Measurements from ENCODE around the gene C2orf92.
A peak's percentile ranks its signal among the peaks of the same experiment; 100 is the strongest.
"Not testable (repeated sequence)": the region's sequence is repeated elsewhere in the genome, so short reads cannot be mapped to it uniquely, and the experiment has no call there.

Gene C2orf92

DNA sequence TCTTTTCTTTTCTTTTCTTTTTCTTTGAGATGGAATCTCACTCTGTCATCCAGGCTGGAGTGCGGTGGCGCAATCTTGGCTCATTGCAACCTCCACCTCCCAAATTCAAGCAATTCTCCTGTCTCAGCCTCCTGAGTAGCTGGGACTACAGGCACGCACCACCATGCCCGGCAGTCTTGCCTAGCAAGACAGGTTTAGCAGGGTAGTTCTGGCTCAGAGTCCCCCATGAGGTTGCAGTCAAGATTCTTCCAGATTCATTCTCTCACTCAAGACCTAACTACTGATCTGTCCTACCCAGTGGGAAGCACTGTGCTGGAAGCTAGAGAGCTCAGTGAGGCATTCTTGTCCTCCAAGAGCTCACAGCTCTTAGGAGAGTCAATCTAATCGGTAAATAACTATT lies 26.2 kb downstream of the C2orf92 start:
- DNase-seq: no peak

DNA sequence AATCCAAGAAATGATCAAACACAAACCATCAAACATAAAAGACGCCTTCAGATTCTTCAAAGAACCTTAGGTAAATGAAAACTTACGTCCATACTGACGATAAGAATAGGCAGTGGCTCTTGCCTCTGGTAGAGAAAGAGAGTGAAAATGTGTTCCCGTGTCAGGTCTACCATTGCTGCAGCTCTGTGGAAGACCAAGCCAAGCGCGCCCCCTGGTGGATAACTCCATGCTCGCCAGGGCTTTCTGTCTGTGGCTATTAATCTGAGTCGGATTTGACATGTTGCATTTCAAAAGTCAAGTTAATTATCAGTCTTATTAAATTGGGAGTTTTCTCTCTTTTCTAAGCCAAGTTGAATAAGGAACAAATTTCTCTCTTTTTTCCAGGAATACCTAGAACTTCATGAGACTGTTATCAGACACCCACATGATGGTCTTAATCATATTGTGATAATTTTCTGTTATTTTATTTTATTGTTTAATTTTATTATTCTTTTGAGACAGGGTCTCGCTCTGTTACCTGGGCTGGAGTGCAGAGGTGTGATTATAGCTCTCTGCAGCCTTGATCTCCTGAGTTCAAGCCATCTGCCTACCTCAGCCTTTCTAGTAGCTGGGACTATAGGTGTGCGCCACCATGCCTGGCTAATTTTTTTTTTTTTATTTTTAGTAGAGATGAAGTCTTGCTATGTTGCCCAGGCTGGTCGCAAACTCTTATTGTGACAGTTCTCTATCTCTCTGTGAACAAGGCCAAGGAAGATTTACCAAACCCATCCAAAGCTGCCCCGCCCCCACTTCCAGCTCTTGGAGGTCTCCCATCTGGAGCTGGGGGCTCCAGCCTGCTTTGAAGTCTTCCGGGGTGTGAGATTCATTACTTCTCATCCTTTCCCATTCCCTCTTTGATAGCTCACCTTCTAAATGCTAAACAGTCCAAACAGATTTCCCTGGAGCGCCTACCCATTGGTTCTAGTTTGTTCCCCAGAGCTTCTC lies 28.0 kb downstream of the C2orf92 start:
- peak; percentile 80 for DNase-seq

GRCh38 chr2:97698530-97698929 lies 29.0 kb downstream of the C2orf92 start:
- no peak for DNase-seq

DNA sequence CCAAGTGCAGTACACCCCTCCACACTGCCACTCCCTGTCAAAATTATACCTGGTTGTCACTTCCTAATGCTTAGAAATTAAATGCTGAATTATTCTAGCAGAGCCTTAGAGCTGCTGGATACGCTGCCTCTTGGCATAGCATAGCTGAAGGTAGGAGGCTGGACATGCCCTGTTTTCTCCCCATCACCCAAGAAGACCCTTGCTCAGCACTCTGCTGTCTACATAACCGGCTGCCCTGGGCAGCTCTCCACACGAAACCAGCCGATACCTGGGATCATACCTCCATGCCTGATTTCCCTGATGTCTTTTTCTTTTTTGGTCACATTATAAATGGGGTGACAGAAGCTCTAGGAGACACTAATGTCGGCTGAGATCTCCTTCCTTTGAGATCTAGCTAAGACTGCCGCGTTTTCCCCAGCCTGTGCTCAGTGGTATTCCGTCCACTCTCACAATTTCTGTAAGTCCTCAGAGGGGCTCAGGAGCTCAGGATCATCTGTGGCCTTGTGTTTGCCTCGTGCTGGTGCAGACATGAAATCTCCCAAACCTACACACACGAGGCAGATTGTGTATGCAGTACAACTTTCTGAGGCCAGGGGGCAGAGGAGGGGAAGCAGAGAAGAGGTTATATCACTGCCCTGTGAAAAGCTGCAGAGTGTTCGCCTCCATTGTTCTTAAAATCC lies 30.4 kb downstream of the C2orf92 start:
- peak; percentile 44 for DNase-seq

- no peak for DNase-seq
These were observed 31.7 kb downstream of the C2orf92 start for GRCh38 chr2:97701186-97701585.

DNA sequence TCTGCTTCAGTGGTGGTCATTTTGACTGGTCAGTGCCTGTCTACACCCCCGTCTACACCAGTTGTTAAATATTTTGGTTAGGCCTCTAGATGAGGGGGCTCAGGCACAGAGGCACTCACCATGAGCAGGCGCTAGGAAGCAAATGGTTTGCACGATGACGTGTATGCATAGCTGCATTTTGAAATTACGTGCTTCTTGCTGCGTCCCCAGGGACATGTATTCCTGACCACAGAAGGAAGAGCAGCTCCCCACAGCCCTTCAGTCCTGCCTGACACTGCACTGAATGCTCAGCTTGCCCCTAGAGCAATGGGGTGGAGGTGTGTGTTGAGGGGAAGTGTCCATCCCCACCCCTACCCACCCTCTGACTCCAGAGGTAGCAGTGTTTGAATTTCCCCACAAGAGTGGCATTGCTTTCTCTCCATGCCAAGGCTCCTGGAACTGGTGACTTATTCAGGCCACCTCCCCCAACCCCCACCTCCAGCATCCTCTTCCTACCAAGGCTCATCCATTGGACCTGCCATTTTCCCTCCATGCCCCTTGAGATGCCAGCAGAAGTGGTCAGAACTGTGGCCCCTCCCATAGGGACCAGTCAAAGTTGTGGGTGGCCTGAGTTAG lies 32.4 kb downstream of the C2orf92 start:
- DNase-seq: no peak

GRCh38 chr2:97702731-97703470 lies 33.4 kb downstream of the C2orf92 start:
- DNase-seq: no peak

DNA sequence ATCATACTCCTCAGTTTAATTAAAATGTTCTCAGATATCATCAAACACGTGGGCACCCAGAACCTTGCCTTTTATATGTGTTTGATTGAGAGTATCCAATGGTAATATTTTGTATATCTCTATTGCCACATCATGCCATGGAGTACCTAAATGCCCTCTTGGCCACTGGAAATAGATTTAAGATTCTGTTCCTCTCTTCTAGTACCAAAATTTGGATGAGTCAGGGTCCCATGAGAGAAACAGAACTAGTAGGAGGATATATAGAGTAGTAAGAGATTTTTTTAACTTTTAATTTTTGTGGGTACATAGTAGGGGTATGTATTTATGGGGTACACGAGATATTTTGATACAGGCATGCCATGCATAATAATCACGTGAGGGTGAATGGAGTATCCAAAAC lies 34.2 kb downstream of the C2orf92 start:
- DNase-seq: no peak

- DNase-seq: no peak
These were observed 35.5 kb downstream of the C2orf92 start for GRCh38 chr2:97704989-97705388.

DNA sequence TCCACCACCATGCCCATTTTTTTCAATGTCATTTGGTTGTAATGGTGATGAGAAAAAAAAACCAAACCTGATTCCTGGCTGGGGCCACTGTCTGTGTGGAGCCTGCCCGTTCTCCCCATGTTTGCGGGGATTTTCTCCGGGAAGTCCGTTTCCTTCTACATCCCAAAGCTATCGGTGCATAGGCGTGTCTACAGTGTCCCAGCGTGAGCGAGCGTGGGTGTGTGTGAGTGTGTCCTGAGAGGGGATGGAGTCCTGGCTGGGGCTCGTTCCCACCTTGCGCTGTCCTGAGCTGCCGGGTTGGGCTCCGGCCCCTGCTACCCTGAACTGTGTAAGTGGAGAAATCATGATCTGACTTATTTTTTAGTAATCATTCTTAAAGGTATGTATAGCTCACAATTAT lies 36.6 kb downstream of the C2orf92 start:
- DNase-seq: no peak

GRCh38 chr2:97706708-97707345 lies 37.3 kb downstream of the C2orf92 start:
- DNase-seq: no peak

DNA sequence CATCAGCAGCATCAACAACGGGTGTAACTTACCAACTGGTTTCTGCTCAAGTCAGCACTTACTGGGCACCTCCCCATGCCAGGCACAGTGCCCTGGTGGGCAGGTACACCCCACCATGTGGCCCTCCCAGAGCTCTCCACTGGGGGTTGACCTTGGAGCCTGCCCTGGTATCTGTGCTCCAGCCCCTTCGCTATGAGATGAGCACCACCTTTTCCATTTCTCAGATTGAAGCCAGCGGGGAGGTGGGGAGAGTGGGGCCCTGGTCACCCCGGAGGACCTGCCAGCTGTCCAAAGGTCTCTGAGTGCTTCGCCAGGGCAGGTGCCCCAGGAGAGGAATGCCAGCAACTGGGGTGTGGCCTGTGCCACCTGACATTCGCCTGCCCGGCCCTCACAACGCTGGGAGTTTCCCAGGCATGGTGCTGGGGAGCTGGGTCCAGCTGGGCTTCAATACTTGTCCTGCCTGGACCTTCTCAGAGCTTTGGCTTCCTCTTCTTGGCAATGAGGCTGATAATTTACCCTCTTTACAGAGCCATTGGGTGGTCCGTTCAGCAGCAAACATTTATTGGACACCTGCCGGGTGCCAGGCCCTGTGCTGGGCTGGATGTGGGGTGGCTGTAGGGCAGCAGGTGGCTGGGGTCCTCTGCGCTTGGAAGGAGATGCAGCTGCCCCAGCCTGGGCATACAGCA lies 38.0 kb downstream of the C2orf92 start:
- DNase-seq: no peak

- DNase-seq: no peak
These were observed 38.5 kb downstream of the C2orf92 start for GRCh38 chr2:97708048-97708380.

DNA sequence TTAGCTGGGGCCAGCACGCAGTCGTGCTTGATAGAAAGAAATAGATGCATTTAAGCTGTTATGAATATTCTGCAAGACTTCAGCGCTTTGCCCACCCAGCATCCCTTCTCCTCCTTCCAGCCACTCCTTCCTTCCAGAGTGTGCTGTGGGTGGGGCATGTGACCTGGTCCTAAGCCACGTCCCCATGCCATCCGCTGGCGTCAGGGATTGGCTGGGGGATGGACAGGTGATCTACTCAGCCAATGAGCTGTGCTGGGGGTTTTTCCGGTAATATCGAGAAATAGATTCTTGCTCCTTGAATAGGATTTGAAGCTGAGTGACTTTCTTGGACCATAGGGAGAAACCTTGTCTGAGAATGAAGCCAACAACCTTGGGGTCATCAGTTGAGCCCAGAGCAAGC lies 39.1 kb downstream of the C2orf92 start:
- no peak for DNase-seq

DNA sequence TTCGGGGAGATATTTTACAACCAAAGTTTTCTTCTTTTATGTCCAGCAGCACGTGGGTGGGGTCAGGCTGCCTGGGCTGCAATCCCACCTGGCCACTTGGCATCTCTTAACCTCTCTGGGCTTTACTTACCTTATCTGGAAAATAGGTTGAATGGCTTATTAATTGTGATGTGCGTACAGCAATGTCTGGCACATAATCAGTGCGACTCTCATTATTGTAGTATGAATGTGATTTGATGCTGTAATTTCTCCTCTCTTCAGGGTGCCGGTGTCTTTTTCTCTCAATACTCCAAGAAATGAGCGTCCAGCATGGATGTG lies 41.8 kb downstream of the C2orf92 start:
- no peak for DNase-seq

GRCh38 chr2:97712175-97712574 lies 42.7 kb downstream of the C2orf92 start:
- not testable (repeated sequence) for DNase-seq

- DNase-seq: no peak
These were observed 43.3 kb downstream of the C2orf92 start for GRCh38 chr2:97712693-97713295.

GRCh38 chr2:97713296-97714083 lies 44.0 kb downstream of the C2orf92 start, which contains the start of gene ZAP70:
TSS of gene ZAP70 (plus strand) at chr2:97713576. CDS start at chr2:97724037, 10,461 bp downstream.
- peak; percentile 61 for DNase-seq

DNA sequence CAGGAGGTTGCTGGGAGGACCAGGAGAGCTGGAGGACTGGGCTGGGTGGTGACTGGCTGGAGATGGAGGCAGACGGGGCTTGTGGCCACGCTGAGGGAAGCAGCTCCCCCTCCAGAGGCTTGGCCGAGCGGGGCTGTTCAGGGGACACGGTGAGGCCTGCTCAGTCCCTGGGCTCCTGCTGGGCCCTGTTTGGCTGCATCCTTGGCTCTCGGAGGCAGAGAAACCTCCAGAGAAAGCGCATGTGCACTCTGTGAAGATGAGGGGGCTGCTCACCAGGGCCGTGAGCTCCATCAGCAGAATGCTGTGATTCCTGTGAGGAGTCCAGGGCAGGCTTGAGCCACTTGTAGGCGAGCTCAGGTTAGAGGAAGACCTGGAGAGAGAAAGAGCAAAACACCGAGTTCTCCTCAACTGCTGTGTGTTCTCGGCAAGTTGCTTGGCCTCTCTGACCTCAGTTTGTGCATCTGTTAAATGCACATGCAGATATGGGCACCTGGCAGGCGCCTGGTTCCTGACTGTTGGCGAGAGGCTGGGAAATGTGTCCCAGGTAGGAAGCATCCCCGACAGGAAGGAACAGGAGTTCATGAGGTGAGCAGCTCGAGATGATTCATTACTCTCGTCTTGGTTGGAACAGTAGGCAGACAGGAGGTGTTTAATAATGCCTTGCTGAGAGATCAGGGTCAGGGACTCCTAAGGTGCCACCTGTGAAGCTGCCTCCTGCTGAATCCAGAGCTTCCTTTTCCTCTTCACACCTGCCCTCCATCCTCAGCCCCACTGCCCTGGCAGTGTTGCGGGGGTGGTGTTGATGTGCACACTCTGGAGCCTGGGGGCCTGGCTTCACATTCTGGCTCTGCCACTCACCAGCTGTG lies 44.8 kb downstream of the C2orf92 start:
- DNase-seq: no peak
